Measurements from ENCODE around the gene AURKB. TPM values are rescaled to one million over a fixed set of nuclear protein-coding genes. Genes with fewer than 3 reads are reported as not detected.
A peak's percentile ranks its signal among the peaks of the same experiment; 100 is the strongest.

The AURKB gene
- total and polyA plus RNA-seq, 2 of the 13 experiments (the other 11 are each of a cell fraction or from before 2014, with no cell fraction given) = 29.5 to 75.3 TPM

DNA sequence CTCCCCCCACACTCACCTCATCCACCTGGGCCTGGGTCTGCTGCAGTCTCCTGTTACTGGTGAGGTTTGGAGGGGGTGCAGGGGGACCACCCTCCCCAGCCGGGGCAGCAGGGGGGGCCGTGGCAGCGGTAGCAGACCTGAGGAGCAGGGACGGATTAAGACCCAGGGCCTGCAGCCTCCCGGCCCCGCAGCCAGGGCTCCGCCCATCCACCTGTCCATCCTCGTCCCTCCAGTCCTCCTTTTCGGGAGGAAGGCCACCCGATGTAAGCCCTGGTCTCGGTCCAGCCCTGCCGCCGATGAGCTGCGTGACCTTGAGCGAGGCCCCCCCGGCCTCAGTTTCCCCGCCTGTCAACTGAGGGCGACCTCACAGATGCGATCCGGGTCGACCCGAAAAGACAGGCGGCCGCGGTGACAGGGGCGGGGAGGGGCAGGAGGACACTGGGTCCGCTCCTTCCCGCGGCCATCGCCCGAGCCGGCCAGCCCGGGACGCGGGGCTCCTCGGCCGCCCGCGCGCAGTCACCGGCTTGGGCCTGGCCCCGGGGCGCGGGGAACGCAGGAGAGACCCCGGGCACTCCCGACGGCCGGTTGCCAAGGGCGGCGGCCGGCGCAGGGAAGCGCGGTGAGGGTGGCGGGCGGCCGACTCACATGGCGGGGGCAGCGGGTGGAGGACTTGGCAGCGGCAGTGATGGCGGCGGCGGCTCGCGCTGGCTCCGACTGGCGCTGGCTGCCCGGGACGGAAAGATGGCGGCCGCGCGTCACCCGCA is 48.0 kb downstream of the AURKB start, which contains the start of gene VAMP2 (continued):
- TF ChIP-seq ZHX2 (IDR thresholded peaks at IDR 0.05; ENCODE audit: low read depth) = peak; percentile 78
- TF ChIP-seq ZHX2 (CRISPR knock-in tag; IDR thresholded peaks at IDR 0.05; ENCODE audit: borderline replicate concordance) = no peak
- 0 out of 2 replicates have a peak, but pooled peaks have one; percentile 55 for TF ChIP-seq PHF20 (CRISPR knock-in tag; IDR thresholded peaks at IDR 0.05)
- peak; percentile 39; the same call in 1 of the 2 replicates for TF ChIP-seq POLR2AphosphoS5 (IDR thresholded peaks at IDR 0.05; ENCODE audit: low read depth, low read length)
- no peak for TF ChIP-seq THYN1 (CRISPR knock-in tag; IDR thresholded peaks at IDR 0.05; ENCODE audit: borderline replicate concordance, low read depth)
- no peak for TF ChIP-seq SNAI1 (CRISPR knock-in tag; IDR thresholded peaks at IDR 0.05; ENCODE audit: borderline replicate concordance)
- TF ChIP-seq HIC2 (CRISPR knock-in tag; IDR thresholded peaks at IDR 0.05; ENCODE audit: low read depth) = no peak
- no peak for TF ChIP-seq NKX3-1 (CRISPR knock-in tag; IDR thresholded peaks at IDR 0.05)
- peak; percentile 77 for TF ChIP-seq ZFX (CRISPR knock-in tag; IDR thresholded peaks at IDR 0.05; ENCODE audit: low read depth)
- TF ChIP-seq ZNF660 (CRISPR knock-in tag; IDR thresholded peaks at IDR 0.05; ENCODE audit: borderline replicate concordance, low read depth) = no peak
- TF ChIP-seq CREB1 (IDR thresholded peaks at IDR 0.05) = no peak
- TF ChIP-seq CREB1 (CRISPR knock-in tag; IDR thresholded peaks at IDR 0.05) = no peak
- no peak for TF ChIP-seq KDM3A (CRISPR knock-in tag; IDR thresholded peaks at IDR 0.05; ENCODE audit: low read depth)
- TF ChIP-seq ZNF446 (CRISPR knock-in tag; IDR thresholded peaks at IDR 0.05) = peak; percentile 57; the same call in 1 of the 2 replicates
- TF ChIP-seq, protein P1, sequence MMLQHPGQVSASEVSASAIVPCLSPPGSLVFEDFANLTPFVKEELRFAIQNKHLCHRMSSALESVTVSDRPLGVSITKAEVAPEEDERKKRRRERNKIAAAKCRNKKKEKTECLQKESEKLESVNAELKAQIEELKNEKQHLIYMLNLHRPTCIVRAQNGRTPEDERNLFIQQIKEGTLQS (CRISPR knock-in tag; IDR thresholded peaks at IDR 0.05) = 0 out of 2 replicates have a peak, but pooled peaks have one; percentile 23
- TF ChIP-seq ZNF607 (CRISPR knock-in tag; IDR thresholded peaks at IDR 0.05; ENCODE audit: borderline replicate concordance) = peak; percentile 54; the same call in 1 of the 2 replicates
- TF ChIP-seq RAD51 (IDR thresholded peaks at IDR 0.05; ENCODE audit: borderline replicate concordance) = no peak

Data from HepG2 (cell line).